HG02642 (cell line): ENCODE results near the gene MED13L.

ENCODE experiments used
- ATAC-seq: cut with Tn5 transposase; IDR thresholded peaks from one replicate; pipeline ENCODE4 v1.9.1; 2021; ENCODE audit warnings: mild to moderate bottlenecking; ENCODE audit not compliant: unreplicated experiment, poor library complexity

The MED13L gene

GRCh38 chr12:116194935-116195431, 82.5 kb downstream of the MED13L start:
- peak; percentile 93 for ATAC-seq

DNA sequence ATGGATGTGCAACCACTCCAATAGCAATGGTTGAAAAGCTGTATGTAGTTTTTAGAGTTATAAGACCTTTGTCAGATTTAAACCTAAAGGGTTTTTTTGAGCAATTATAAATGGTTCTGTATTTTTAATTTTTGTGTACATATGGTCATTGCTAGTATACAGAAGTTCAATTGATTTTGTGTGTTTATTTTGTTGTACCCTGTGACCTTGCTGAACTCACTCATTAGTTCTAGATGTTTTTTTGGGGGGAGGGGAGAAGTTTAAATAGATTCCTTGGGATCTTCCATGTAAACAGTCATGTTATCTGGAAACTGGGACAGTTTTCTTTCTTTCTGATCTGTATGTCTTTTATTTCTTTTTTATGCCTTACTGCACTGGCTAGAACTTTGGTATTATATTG, 87.8 kb downstream of the MED13L start:
- ATAC-seq, result no peak

- no peak for ATAC-seq
Observed at GRCh38 chr12:116188581-116188980, 88.9 kb downstream of the MED13L start.

DNA sequence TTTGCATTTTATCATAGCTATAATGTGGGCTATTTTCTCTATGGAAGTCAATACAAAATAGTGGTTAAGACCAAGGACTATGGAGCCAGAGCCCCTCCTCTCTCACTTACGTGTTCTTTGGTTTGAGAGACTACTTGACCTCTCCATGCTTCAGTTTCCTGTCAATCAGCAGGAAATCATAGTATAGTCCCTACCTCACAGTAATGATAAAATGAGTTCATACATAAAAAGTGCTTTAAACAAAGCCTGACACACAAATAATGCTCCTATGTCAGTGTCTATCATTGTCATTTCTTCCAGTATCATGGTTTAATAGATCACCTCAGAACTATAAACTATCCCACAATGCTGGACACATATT, 90.4 kb downstream of the MED13L start:
- ATAC-seq, result no peak

DNA sequence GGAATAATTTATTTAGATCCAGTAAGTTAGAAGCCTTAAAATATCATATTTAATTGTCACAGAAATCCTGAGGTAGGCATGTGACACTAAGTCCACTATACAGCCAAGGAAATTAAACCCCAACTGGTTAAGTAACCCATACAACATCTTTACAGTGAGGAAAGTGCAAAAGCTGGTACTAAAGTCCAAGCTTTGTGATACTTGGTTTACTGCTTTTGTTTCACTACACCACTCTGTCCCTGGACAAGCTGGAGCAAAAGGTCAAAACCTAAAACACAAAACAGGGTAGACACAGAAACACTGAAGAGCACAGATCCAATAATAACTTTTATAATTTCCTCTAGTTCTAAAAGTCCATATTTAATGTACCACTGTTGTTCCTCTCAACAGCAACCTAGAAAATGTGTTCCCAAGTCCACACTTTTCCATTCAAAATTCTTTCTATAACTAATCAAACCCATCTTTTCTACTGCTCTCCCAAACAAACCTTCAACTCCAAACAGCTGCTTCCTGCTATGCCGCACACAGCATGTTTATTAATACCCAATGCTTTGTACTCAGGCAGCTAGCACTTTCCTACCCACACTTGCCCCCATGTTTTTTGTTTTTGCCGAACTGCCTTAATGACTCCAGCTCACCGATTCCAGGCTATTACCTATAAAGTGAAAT, 90.9 kb downstream of the MED13L start:
- ATAC-seq, result no peak

DNA sequence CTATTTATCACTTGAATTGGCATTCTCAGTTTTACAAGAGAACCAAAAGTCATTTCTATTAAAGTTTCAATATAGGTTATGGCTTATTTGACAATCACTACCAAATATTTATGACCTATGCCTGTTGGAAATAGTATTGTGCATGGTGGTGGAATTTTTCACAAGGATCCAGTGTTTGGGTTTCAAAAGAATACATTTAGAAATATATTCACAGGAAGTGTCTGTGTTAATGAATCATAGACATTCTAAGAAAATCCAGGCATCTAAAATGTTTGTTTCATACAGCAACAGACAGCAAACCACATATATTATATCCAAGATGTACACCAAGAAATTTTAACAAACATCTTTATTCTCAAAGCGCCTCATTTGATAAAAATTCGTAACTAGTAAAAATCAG, 92.7 kb downstream of the MED13L start:
- no peak for ATAC-seq

DNA sequence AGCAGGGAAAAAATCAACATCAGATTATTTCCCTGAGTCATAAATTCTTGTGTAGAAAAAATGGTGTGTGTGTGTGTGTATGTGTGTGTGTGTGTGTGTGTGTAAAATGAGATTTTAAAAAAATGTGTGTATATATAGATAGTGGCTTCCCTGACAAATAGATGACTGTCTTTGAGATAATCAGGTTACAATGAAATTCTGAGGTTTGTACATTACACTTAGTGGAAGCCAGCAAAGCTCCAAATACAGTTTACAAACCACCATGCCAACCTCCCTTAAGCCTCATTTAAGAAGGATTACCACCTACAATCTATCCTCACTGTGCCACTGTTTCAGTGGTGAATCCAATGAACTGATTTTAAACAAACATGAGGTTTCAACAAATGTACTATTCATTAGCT, 93.8 kb downstream of the MED13L start:
- ATAC-seq, result no peak

GRCh38 chr12:116182359-116183063, 95.0 kb downstream of the MED13L start:
- ATAC-seq, result no peak

DNA sequence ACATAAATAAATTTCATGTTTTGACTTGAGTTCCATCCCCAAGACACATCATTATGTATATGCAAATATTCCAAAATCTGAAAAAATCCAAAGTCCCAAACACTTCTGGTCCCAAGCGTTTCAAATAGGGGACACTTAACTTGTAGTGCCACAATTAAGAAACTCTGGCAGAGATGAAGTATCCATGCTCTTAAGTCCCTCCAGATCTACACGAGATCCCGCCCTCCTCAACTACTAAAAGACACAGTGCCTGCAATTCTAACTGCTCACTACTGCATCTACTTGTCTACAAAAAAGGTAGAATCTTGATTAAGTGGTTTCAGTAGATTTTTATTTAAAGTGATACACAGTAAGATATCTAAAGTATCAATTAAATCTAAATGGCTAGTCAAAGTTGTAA, 97.0 kb downstream of the MED13L start:
- ATAC-seq, result no peak

GRCh38 chr12:116179384-116179783, 98.1 kb downstream of the MED13L start:
- no peak for ATAC-seq

DNA sequence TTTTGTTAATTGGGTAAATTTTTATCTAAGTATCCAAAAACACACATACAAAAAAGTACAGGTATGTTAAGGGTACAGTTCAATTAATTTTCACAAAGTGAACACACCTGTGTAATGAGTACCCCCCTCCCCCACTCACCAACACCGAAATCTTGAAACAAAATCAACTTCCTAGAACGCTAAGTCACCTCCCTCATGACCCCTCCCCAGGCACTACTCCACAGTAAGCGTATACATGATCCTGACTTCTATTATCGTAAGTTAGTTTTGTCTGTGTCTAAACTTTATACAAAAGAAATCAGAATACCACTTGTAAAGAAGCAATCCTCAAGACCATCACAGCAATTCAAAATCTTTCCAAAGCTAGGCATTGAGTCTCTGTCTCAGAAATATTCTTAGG, 100.5 kb downstream of the MED13L start:
- ATAC-seq, result no peak

GRCh38 chr12:116174904-116175303, 102.6 kb downstream of the MED13L start:
- no peak for ATAC-seq

DNA sequence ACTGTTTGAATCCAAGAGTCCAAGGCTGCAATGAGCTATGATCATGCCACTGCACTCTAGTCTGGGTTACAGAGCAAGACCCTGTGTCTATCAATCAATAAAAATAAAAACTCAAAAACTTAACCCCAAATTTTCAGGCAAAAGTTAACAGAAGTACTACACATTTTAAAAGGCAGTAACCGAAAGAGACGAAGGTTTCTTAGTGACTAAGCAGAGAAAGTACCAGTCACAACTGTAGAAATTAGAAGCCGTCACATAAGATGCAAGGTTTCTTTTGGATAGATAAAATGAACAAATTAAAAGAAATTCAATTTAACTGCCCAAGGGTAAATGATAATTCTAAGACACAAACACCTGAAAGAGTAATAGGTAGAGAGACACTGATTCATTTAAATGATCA, 103.5 kb downstream of the MED13L start:
- no peak for ATAC-seq

DNA sequence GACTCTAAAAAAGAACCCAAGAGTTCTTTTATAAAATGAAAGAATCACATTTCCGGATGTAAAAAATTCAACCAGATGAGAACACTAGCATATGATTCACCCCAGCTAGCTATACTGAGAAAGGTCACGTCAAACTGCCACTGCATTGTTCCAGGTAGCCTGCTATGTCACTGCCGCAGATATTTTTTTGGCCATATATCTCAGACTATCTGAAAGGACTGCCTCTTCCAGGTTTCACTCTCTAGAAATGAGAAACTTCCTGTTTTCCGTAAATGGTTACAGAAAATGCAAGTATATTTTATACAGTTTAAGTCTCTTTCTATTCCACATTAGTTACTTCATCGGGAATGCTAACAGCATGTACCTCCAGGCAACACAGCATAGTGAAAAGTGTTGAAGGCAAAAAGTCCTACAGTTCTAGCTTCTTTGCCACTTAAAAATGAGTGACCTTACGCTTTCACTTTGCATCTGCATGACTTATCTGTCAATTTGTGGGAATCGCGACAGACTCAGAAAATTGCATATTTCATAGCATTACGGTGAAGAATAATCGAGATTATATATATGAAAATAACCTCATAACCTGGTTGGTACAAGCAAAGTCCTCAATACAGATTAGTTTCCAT, 105.2 kb downstream of the MED13L start:
- peak; percentile 64 for ATAC-seq

GRCh38 chr12:116171549-116171948, 105.9 kb downstream of the MED13L start:
- ATAC-seq, result no peak

DNA sequence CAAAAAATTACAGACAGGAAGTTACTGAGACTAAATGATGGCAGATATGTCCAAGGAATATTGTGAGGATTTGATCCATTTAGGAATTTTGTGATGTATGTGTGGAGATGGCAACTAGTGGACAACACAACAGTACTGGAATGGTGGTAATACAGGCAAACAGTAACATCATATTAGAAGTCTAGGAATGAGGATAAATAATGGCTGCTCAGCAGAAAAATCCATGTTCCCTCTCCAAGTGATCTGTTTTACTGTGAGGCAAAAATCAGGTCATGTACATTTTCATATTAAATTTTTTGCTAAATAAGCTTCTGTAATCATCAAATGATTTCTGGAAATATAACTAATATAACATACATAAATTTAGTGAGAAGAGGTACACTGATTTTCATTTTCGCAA, 108.4 kb downstream of the MED13L start:
- ATAC-seq, result no peak

DNA sequence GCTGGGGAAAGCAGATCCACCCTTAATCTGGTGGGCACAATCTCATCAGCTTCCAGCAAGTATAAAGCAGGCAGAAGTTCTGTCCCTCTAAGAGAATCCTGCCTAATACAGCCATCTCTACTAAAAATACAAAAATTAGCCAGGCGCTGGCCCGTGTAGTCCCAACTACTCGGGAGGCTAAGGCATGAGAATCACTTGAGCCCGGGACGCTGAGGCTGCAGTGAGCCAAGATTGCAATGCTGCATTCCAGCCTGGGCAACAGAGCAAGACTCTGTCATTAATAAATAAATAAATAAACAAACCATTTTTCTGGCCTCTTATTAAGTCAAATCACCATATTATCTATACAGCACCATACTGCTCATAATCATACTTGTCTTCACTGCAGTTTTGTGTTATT, 111.2 kb downstream of the MED13L start:
- ATAC-seq, result no peak

- ATAC-seq, result no peak
Observed at GRCh38 chr12:116165036-116165425, 112.5 kb downstream of the MED13L start.

DNA sequence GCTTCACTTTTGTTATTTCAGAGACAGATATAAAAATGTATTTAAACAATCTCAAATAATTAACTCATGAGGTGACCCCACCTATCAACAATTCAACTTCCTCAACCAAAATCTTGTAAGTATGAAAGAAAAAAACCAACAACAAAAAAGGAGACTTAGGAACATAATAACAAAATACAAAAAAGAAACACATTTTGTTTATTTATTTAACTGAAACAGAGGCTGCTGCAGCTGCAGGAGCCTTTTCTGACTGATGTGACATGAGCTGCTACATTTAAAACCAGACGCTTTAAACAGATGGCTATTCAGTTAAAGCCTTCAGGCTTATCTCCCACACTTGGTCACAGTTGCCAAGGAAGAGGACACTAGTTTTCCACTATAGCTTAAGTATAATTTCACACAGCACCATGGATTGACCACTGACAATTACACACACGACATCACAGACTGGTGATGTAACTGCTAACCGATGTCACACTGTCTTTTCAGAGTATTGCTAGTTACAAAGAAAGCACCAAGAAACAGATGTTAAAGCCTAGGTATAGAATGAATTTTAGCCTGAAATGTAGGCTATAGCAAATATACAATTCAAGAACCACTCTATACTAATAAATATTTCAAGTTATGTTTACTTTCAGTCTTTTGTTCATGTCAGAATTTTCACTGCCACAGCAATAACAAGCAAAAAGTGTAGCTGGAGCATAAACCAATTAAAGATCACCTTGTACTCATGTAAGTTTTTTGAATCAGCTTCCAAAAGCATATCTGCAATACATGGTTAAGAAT, 113.0 kb downstream of the MED13L start:
- no peak for ATAC-seq

DNA sequence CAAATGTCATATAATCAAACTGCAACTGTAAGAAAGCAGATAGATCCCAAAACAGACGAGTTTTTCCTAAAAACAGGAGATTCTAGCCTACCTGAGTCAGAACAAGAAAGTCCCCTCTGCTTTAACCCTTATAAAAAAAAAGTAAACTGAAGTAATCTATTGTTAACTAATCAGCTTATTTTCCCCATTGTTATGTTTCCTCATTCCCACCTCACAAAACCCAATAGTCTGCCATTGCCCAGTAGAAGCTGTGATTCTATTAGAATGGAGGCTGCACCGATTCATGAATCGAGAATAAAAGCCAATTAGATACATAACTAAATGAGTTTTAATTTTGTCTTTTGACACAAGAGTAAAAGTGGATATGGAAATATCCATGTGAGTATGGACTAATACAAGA, 115.4 kb downstream of the MED13L start:
- no peak for ATAC-seq

DNA sequence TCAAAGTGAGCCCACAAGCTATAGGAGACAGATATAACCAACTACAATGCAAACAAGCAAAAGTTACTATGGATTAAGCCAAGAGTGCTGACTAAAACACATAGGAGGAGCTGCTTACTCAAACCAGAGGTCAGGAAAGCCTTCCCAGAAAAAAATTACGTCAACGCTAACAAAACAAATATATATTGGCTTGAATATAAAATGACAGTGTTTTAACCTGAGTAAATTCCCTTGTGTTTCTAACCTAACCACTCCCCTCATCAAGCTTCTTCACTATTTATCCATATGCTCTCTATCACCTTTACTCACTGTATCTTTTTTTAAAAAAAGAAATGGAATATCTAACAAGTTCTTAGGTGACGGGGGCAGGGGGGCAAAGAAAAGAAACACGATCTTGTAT, 115.9 kb downstream of the MED13L start:
- ATAC-seq, result no peak
